Activated T-cell treated with anti-CD3 and anti-CD28 coated beads for 24 hours (primary cell): ENCODE data around the gene OAS2.

Experiments
- DNase-seq: peaks from one replicate; pipeline ENCODE4 v3.0.0-alpha.2; 2020; ENCODE audit warnings: low read depth

The OAS2 gene

GRCh38 chr12:113059071-113059595 is 80.8 kb downstream of the OAS2 start:
- no peak for DNase-seq

GRCh38 chr12:113060336-113060960 is 82.1 kb downstream of the OAS2 start:
- no peak for DNase-seq

- no peak for DNase-seq
Observed at GRCh38 chr12:113061061-113061694, 82.9 kb downstream of the OAS2 start.
